Neural cell (in vitro differentiated cells): ENCODE measurements around the gene CYP2A6. TPM values are rescaled to one million over a fixed set of nuclear protein-coding genes. Genes with fewer than 3 reads are reported as not detected.

Experiments used
- H2AFZ ChIP-seq: fragments of 200-600, 300-800 bp; sonication (generic), shearing (Covaris generic); 2 replicates; pipeline ENCODE4 v1.6.0; 2014; ENCODE audit warnings: low read depth, mild to moderate bottlenecking, antibody characterized with exemption, low read length, moderate library complexity
- H3F3A ChIP-seq: fragments of 200-600 bp; shearing (Covaris generic); 2 replicates; pipeline ENCODE4 v1.6.1; 2016; ENCODE audit warnings: mild to moderate bottlenecking, moderate library complexity, mixed read lengths, antibody characterized with exemption, low read length; ENCODE audit not compliant: insufficient read depth, poor library complexity, severe bottlenecking
- H3K27ac ChIP-seq: fragments of 200-600, 300-800 bp; sonication (generic), shearing (Covaris generic); 2 replicates; pipeline ENCODE4 v1.5.1; 2014; ENCODE audit warnings: mild to moderate bottlenecking, low read length, moderate library complexity
- H3K27me3 ChIP-seq: fragments of 300-800, 200-600 bp; sonication (generic), shearing (Covaris generic); 2 replicates; pipeline ENCODE4 v1.6.0; 2014; ENCODE audit warnings: mild to moderate bottlenecking, low read depth, low read length, moderate library complexity; ENCODE audit not compliant: insufficient read depth
- H3K36me3 ChIP-seq: fragments of 300-800, 200-600 bp; sonication (generic), shearing (Covaris generic); 2 replicates; pipeline ENCODE4 v1.5.1; 2014; ENCODE audit warnings: mild to moderate bottlenecking, antibody characterized with exemption, low read length, moderate library complexity; ENCODE audit not compliant: insufficient read depth
- H3K4me2 ChIP-seq: fragments of 300-800, 200-600 bp; sonication (generic), shearing (Covaris generic); 2 replicates; pipeline ENCODE4 v1.6.0; 2014; ENCODE audit warnings: mild to moderate bottlenecking, low read length
- H3K4me3 ChIP-seq: fragments of 300-800, 200-600 bp; sonication (generic), shearing (Covaris generic); 2 replicates; pipeline ENCODE4 v1.5.1; 2014; ENCODE audit warnings: mild to moderate bottlenecking, low read length, moderate library complexity
- H3K79me2 ChIP-seq: fragments of 200-600 bp; shearing (Covaris generic); replicated peaks from 2 replicates; pipeline ENCODE4 v1.6.0; 2014; ENCODE audit warnings: mild to moderate bottlenecking, low read length, moderate library complexity; ENCODE audit not compliant: insufficient read depth
- H3K9ac ChIP-seq: fragments of 300-800, 200-600 bp; sonication (generic), shearing (Covaris generic); 2 replicates; pipeline ENCODE4 v1.6.1; 2016; ENCODE audit warnings: mild to moderate bottlenecking, low read length, mixed read lengths
- H3K9me2 ChIP-seq: fragments of 200-600 bp; shearing (Covaris generic); 2 replicates; pipeline ENCODE4 v1.6.1; 2016; ENCODE audit warnings: mild to moderate bottlenecking, low read length, mixed read lengths; ENCODE audit not compliant: insufficient read depth
- H3K9me3 ChIP-seq: fragments of 200-600, 300-800 bp; sonication (generic), shearing (Covaris generic); 2 replicates; pipeline ENCODE4 v1.6.1; 2016; ENCODE audit warnings: mild to moderate bottlenecking, mixed run types, low read length, moderate library complexity, mixed read lengths
- H4K20me1 ChIP-seq: fragments of 200-600 bp; shearing (Covaris generic); 2 replicates; pipeline ENCODE4 v1.6.1; 2016; ENCODE audit warnings: mild to moderate bottlenecking, mixed run types; ENCODE audit not compliant: insufficient read depth
- EP300 ChIP-seq: fragments of 450-650 bp; conservative IDR thresholded peaks from 2 replicates; pipeline ENCODE4 v1.6.1; 2014; ENCODE audit warnings: antibody characterized with exemption, mild to moderate bottlenecking, moderate library complexity; ENCODE audit not compliant: poor library complexity, severe bottlenecking
- EZH2 ChIP-seq: fragments of 200-600, 300-800 bp; shearing (Covaris generic), sonication (generic); IDR thresholded peaks from 2 replicates; pipeline ENCODE4 v1.6.1; 2014; ENCODE audit warnings: antibody characterized with exemption, low read length, borderline replicate concordance, mild to moderate bottlenecking; ENCODE audit not compliant: insufficient read depth, poor library complexity, severe bottlenecking
- MXI1 ChIP-seq: fragments of 450-650 bp; conservative IDR thresholded peaks from 2 replicates; pipeline ENCODE4 v1.6.1; 2014; ENCODE audit warnings: antibody characterized with exemption, mild to moderate bottlenecking; ENCODE audit not compliant: poor library complexity, severe bottlenecking
- POLR2AphosphoS5 ChIP-seq: IDR thresholded peaks from 2 replicates; pipeline ENCODE4 v1.6.1; 2012
- RAD21 ChIP-seq: fragments of 450-650 bp; conservative IDR thresholded peaks from 2 replicates; pipeline ENCODE4 v1.6.1; 2014; ENCODE audit warnings: antibody characterized with exemption, mild to moderate bottlenecking, moderate library complexity
- SMC3 ChIP-seq: fragments of 450-650 bp; conservative IDR thresholded peaks from 2 replicates; pipeline ENCODE4 v1.6.1; 2014; ENCODE audit warnings: antibody characterized with exemption, mild to moderate bottlenecking, moderate library complexity; ENCODE audit not compliant: poor library complexity
- TAF1 ChIP-seq: IDR thresholded peaks from 2 replicates; pipeline ENCODE4 v1.6.1; 2012; ENCODE audit warnings: low read depth
- polyA plus RNA-seq: library from polyadenylated mRNA; depleted of rRNA; stranded (reverse); fragments of >200 nt; gene quantifications from 2 replicates; pipeline ENCODE4 v1.2.3, GENCODE V29; 2014
- TF ChIP-seq, protein P1 (sequence below): fragments of 450-650 bp; IDR thresholded peaks from 2 replicates; pipeline ENCODE4 v1.5.1; 2014; ENCODE audit warnings: antibody characterized with exemption, mild to moderate bottlenecking, moderate library complexity; ENCODE audit not compliant: poor library complexity, severe bottlenecking

CYP2A6 gene
- polyA plus RNA-seq, 1 donor from 2014 or later, result not detected

DNA sequence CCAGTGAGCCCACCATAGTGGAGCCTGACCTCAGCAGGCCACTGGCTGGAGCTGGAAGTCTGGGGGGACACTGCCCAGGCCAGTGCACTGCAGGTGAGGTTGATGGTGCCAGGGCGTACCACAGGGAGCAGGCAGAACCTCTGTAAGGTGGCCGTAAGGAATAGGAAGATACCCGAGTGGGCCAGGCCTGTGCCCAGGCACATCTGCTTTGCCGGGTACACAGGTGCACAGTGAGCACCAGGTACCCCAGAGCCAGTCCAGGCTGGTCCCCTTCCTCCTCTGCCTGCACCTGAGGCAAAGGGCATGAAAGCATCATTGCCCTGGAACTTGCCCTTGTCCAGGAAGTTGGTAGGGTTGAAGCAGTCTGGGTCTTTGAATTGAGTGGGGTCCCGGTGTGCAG is 41.8 kb downstream of the CYP2A6 start:
- peaks cover 3% of the 10 kb centered on the region for H3K36me3 ChIP-seq
- no peak overlapping the region for H3K4me2 ChIP-seq
- TF ChIP-seq RAD21 (no peak), POLR2AphosphoS5 (no peak), EZH2 (no peak), SMC3 (no peak), TAF1 (no peak), MXI1 (no peak)
- TF ChIP-seq, protein P1, sequence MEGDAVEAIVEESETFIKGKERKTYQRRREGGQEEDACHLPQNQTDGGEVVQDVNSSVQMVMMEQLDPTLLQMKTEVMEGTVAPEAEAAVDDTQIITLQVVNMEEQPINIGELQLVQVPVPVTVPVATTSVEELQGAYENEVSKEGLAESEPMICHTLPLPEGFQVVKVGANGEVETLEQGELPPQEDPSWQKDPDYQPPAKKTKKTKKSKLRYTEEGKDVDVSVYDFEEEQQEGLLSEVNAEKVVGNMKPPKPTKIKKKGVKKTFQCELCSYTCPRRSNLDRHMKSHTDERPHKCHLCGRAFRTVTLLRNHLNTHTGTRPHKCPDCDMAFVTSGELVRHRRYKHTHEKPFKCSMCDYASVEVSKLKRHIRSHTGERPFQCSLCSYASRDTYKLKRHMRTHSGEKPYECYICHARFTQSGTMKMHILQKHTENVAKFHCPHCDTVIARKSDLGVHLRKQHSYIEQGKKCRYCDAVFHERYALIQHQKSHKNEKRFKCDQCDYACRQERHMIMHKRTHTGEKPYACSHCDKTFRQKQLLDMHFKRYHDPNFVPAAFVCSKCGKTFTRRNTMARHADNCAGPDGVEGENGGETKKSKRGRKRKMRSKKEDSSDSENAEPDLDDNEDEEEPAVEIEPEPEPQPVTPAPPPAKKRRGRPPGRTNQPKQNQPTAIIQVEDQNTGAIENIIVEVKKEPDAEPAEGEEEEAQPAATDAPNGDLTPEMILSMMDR, result no peak
- no peak overlapping the region for H3K27ac ChIP-seq
- H3K27me3 ChIP-seq, result no peaks in the 10 kb centered on the region
- no peaks in the 10 kb centered on the region for H3F3A ChIP-seq
- no peaks in the 10 kb centered on the region for H3K9me3 ChIP-seq
- H3K79me2 ChIP-seq, result peaks cover 31% of the 10 kb centered on the region
- no peak overlapping the region for H3K4me3 ChIP-seq
- H4K20me1 ChIP-seq, result no peaks in the 10 kb centered on the region
- H3K9ac ChIP-seq, result no peak overlapping the region
- H3K9me2 ChIP-seq, result no peaks in the 10 kb centered on the region
- H2AFZ ChIP-seq, result no peak overlapping the region

DNA sequence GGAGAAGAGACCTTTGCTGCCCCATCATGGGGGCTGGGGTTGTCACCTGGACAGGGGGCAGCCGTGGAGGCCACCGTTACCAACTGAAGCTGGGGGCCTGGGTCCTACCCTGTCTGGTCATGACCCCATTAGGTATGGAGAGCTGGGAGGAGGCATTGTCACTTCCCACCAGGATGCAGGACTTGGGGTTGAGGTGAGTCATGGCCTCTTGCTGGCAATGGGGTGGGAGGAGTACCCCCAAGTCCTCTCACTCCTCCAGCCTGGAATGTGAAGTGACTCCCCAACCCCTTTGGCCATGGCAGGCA is 42.3 kb downstream of the CYP2A6 start:
- Histone ChIP-seq H4K20me1 (peaks cover 1% of the 10 kb centered on the region), H3K4me2 (no peak overlapping the region), H3K27me3 (no peaks in the 10 kb centered on the region), H3F3A (no peaks in the 10 kb centered on the region), H3K9me2 (no peaks in the 10 kb centered on the region), H3K9me3 (no peaks in the 10 kb centered on the region), H3K27ac (no peak overlapping the region), H3K4me3 (no peak overlapping the region), H3K36me3 (peaks cover 3% of the 10 kb centered on the region), H3K9ac (no peak overlapping the region), H2AFZ (no peak overlapping the region), H3K79me2 (peaks cover 36% of the 10 kb centered on the region)
- TF ChIP-seq POLR2AphosphoS5 (no peak), TAF1 (no peak), RAD21 (no peak), MXI1 (no peak), EZH2 (no peak), SMC3 (no peak), EP300 (no peak)
- TF ChIP-seq, protein P1, result no peak

DNA sequence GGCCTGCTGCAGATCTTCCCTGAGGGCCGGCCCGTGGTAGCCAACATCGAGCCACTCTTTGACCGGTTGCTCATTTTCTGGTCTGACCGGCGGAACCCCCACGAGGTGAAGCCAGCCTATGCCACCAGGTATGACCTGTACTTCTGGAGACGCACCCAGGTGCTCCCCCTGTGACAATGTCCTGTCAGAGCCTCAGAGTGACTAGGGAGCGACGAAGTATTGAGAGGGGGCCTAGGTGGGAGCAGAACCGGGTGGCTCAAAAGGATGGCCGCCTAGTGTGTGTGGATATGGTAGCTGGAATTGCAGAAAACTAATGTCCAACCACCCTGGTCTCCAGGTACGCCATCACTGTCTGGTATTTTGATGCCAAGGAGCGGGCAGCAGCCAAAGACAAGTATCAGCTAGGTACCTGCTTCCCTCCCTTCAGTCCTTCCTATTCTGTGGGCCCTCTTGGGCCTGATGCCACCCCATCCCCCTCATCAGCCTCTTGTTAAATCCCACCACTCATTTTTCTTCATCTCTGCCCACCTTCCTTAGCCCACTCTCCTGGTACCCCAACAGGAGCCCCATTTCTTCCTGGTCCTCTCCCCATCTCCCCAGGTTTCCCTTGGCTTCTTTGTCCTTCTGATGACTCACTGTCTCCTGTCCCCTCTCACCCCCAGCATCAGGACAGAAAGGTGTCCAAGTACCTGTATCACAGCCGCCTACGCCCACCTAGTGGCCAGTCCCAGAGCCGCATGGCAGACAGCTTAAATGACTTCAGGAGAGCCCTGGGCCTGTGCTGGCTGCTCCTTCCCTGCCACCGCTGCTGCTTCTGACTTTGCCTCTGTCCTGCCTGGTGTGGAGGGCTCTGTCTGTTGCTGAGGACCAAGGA is 42.9 kb downstream of the CYP2A6 start:
- H3F3A ChIP-seq, result no peaks in the 10 kb centered on the region
- no peak overlapping the region for H2AFZ ChIP-seq
- peak overlapping the region; percentile 92 for H3K4me3 ChIP-seq
- no peak overlapping the region for H3K4me2 ChIP-seq
- H3K36me3 ChIP-seq, result peaks cover 3% of the 10 kb centered on the region
- TF ChIP-seq EP300, result no peak
- H3K9me3 ChIP-seq, result no peaks in the 10 kb centered on the region
- peak overlapping the region; percentile 85 for H3K27ac ChIP-seq
- no peaks in the 10 kb centered on the region for H3K27me3 ChIP-seq
- H3K9ac ChIP-seq, result peak overlapping the region; percentile 49
- H3K9me2 ChIP-seq, result no peaks in the 10 kb centered on the region
- H3K79me2 ChIP-seq, result peaks cover 42% of the 10 kb centered on the region
- peaks cover 7% of the 10 kb centered on the region for H4K20me1 ChIP-seq
